Posterior cingulate gyrus (tissue), 11 donors: ENCODE measurements around the gene MACROD2.
"Not testable (repeated sequence)": the region's sequence is repeated elsewhere in the genome, so short reads cannot be mapped to it uniquely, and the experiment has no call there.

Experiments
- DNase-seq, 10 donors: peaks; one replicate each; pipeline versions ENCODE4 v3.0.0 to v3.0.0-alpha.2; 2020 to 2021; ENCODE audit warnings: mixed read lengths in 3 of 10
- intact Hi-C: fragments of 100-400 bp; cut with DNase I; formaldehyde crosslinking; loops from one replicate; pipeline ENCODE4 v1.15.1; 2023

Gene MACROD2

GRCh38 chr20:15760001-15760621 lies 1764.8 kb downstream of the MACROD2 start:
- intact Hi-C loops, result no loop called here
- DNase-seq, result peak in 3 of 10 donors; percentile 7 to 56 (median 13)

DNA sequence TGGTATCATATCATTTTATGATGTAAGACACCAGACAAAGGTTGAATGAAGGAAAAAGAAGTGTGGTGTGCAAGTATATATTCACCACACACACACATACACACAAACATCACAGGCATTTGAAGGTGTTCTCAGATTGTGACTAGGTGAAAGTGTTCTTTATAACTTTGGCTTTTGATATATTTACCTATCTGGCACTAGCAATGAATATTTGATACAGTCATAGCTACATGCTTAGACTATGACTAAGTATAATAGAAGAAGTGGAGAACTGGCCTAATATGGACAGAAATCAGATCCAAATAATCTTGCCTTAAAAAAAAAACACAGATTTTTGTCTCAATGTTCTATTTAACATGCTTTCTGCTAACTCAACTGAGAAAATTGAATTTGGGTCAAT lies 1768.0 kb downstream of the MACROD2 start:
- intact Hi-C loops, result no loop called here
- DNase-seq, result no peak

- no peak for DNase-seq
- intact Hi-C loops, result no loop called here
Observed at GRCh38 chr20:15767586-15767985, 1772.3 kb downstream of the MACROD2 start.

DNA sequence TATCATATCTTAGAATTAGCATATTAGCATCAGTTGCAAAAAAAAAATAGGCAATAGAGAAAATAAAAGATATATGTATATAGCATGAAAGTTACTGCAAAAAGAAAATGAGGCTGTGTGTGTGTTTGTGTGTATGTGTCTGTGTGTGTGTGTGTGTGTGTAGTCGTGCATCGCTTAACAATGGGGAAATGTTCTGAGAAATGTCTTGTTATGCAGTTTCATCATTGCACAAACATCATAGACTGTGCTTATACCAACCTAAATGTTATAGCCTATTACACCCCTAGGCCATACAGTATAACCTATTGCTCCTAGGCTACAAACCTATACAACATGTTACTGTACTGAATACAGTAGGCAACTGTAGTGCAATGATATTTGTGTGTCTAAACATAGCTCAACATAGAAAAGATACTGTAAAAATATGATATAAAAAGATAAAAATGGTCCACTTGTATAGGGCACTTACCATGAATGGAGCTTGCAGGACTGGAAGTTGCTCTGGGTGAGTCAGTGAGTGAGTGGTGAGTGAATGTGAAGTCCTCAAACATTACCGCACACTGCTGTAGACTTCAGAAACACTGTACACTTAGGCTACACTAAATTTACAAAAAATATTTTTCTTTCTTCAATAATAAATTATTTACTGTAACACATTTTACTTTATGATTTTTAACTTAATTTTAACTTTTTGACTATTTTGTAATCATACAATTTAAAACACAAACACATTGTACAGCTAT lies 1772.9 kb downstream of the MACROD2 start:
- DNase-seq, result no peak
- intact Hi-C loops, result no loop called here

- intact Hi-C loops, result no loop called here
- DNase-seq, result no peak
Observed at GRCh38 chr20:15772826-15773225, 1777.5 kb downstream of the MACROD2 start.

DNA sequence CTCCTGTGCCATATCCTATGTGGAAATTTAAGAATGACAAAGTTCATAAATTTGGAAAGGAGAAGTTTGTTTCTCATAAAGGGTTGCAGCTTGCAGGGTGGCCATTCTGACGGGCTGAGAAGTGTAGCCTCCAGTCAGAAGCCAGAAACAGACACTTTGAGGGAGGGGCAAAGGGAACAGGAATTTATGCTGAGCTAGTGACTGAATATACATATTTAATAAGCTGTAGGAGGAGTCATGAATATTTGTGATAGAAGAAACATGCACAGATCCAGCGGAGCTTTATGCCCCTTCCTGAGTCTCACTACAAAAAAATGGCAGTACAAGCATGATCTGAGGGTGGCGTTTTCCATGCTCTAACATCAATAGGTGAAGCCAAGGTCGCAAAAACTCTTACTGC lies 1779.6 kb downstream of the MACROD2 start:
- intact Hi-C loops, result no loop called here
- DNase-seq, result no peak

- intact Hi-C loops, result no loop called here
- DNase-seq, result no peak
Observed at GRCh38 chr20:15776770-15777466, 1781.6 kb downstream of the MACROD2 start.

DNA sequence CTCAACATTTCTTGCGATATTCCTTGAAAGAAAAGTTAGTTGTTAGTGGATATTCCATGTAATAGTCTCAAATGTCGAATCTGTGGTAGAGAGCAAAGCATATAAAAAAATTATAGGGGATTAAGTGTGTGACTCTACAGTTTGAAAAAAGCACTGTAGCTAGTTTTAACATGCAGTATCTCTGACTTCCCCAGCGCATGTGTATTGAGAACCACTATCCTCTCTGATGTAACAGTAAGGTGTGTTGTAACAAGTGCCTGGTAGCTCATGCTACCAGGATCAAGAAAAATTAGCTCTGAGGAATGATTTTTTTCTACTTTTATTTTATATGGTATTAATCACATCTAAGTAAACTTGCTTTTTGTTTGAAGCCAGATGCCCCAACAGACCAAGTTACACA lies 1788.7 kb downstream of the MACROD2 start:
- intact Hi-C loops, result no loop called here
- DNase-seq, result no peak

- intact Hi-C loops, result no loop called here
- peak in 1 of 10 donors; percentile 25 for DNase-seq
Observed at GRCh38 chr20:15789079-15789478, 1793.8 kb downstream of the MACROD2 start.

DNA sequence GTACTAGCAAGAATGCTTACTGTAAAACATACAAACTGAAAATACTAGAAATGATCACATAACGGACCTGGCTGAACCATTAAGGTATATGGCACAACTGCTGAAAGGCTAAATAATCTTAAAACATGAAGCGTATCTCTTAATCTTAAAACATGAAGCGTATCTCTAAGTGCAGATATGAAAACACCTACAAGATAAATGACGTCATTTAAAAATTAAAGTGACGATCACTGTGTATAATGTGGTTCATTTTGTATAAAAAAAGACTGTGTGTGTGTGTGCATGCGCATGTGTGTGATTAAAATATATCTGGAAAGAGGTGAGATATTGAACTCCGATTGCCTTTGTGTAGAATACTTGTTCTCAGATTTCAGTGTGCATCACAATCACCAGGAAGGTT lies 1797.5 kb downstream of the MACROD2 start:
- intact Hi-C loops, result no loop called here

DNA sequence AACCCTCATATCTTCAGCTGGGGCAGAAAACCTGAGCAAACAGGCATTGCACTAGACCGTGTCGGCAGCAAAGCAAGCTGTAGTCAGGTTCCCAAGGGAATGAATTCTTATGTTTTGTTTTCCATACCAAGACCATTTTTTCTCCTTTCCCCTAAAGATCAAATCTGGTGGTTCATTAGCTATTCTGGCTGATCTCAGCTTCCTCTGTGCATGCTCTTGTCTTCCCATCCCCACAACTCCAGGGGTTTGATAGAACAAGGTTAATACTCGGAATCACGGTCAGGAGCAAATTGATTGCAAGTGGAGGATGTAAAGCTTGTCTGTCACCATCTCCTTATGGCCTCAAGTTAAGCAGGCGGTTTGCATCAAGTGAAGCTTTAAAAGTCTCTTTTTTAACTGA lies 1799.1 kb downstream of the MACROD2 start:
- DNase-seq, result no peak
- intact Hi-C loops, result no loop called here

More for the DNA sequence above, 1797.5 kb downstream of the MACROD2 start:
- no peak for DNase-seq

DNA sequence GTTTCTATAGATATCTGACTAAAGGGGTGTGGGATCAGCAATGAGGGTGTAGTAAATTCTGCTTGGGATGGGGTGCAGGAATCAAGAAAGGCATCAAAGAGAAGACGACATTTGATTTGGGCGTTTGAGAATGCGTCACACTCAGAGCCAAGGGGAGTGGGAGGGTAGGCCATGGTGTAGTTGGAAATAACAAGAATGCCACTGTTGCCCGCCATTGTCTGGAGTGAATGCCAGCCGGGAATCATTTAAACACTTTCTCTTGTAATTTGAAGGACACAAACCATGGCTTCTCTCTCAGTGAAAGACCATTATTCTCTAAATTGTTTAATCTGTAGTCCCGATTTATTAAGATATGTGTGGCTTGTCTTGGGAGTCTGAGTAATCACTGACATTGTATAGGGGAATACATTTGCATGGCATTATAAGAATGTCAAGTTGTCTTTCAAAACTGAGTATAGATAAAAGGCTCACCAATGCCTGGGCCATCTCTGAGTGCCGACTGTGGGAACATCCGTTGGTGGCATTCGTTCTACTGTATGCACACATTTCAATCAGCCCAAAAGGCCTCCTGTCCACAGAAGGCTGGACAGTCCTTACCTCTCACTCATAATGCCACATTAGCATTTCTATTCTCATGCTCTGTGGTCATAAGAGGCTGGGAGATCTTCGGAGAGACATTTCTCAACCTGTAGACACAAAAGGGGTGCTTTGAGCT lies 1800.1 kb downstream of the MACROD2 start:
- DNase-seq, result no peak
- intact Hi-C loops, result no loop called here

DNA sequence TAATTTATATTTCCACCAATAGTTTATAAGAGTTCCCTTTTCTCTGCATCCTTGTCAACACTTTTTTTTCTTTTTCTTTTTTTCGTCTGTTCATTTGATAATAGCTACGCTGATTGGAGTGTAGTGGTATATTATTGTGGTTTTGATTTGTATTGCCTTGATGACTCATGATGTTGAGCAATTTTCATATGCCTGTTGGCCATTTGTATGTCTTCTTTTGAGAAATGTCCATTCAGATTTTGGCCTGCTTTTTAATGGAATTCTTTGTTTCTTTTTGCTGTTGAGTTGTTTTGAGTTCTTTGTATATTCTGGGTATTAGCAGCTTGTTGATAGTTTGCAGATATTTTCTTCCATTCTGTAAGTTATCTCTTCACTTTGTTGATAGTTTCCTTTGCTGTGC lies 1804.6 kb downstream of the MACROD2 start:
- intact Hi-C loops, result no loop called here
- no peak for DNase-seq

GRCh38 chr20:15802020-15802419 lies 1806.7 kb downstream of the MACROD2 start:
- DNase-seq, result no peak
- intact Hi-C loops, result no loop called here

- intact Hi-C loops, result no loop called here
- DNase-seq, result no peak
Observed at GRCh38 chr20:15805154-15805553, 1809.8 kb downstream of the MACROD2 start.

- intact Hi-C loops, result no loop called here
Observed at GRCh38 chr20:15806105-15806504, 1810.8 kb downstream of the MACROD2 start.

DNA sequence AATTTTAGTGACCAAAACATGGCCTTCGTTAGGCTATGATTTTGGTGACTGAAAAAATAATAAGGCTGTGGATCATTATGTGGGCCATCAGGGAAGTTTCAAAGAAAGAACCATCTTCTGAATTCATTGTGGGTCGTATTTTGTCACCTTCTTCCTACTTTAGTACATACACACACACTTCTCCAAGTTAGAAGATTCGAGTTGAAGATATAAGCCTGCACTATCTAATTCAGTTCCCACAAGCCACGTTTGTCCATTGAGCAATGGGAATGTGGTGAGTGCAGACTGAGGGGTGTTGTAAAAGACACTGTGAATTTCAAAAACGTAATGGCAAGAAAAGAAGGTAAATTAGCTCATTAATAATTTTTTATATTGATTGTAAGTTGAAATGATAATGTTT lies 1812.0 kb downstream of the MACROD2 start:
- intact Hi-C loops, result no loop called here
- DNase-seq, result no peak

More at GRCh38 chr20:15806105-15806504, 1810.8 kb downstream of the MACROD2 start:
- DNase-seq, result no peak

- DNase-seq, result peak in 1 of 10 donors; percentile 49
- intact Hi-C loops, result not testable (repeated sequence)
Observed at GRCh38 chr20:15807771-15808170, 1812.5 kb downstream of the MACROD2 start.

- no peak for DNase-seq
- intact Hi-C loops, result no loop called here
Observed at GRCh38 chr20:15811951-15812350, 1816.6 kb downstream of the MACROD2 start.

DNA sequence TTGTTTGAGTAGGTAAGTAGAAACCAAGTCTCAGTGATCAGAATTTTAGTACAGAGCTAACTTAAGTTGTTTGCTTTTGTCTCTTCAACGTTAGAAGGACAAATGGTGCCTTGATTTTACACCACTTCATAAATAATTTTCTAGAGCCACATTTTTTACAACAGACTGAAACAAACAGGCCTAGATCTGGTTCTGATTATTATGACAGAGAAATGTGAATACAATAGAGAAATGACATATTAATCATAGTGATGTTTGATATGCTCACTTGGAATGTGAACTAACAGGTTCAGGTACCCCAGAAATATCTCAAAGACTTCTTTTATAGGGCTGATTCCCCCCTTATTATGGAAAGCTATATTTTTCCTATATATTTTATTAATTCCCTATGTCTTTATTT lies 1817.4 kb downstream of the MACROD2 start:
- intact Hi-C loops, result no loop called here
- no peak for DNase-seq

- DNase-seq, result no peak
Observed at GRCh38 chr20:15814360-15814759, 1819.0 kb downstream of the MACROD2 start.

More at GRCh38 chr20:15814360-15814759, 1819.0 kb downstream of the MACROD2 start:
- intact Hi-C loops, result no loop called here
